ENCODE results near the gene PEX7.
"Not testable (repeated sequence)": the region's sequence is repeated elsewhere in the genome, so short reads cannot be mapped to it uniquely, and the experiment has no call there.

Gene PEX7

GRCh38 chr6:136904477-136904876 lies 82.1 kb downstream of the PEX7 start:
- DNase-seq = not testable (repeated sequence)

GRCh38 chr6:136914947-136915346 lies 92.6 kb downstream of the PEX7 start:
- DNase-seq = no peak

GRCh38 chr6:136918706-136919105 lies 96.3 kb downstream of the PEX7 start:
- DNase-seq = no peak

- no peak for DNase-seq
Measured at GRCh38 chr6:136920216-136920615, 97.8 kb downstream of the PEX7 start.

- DNase-seq = no peak
Measured at GRCh38 chr6:136920671-136921380, 98.4 kb downstream of the PEX7 start.

- DNase-seq = no peak
Measured at GRCh38 chr6:136921381-136921935, 99.1 kb downstream of the PEX7 start.

GRCh38 chr6:136921936-136922684 lies 99.7 kb downstream of the PEX7 start, which contains the start of gene SLC35D3:
Gene SLC35D3 (plus strand): TSS chr6:136922301. CDS start chr6:136922429, 128 bp downstream.
- no peak for DNase-seq

- no peak for DNase-seq
Measured at GRCh38 chr6:136922685-136923006, 100.3 kb downstream of the PEX7 start.

- DNase-seq = no peak
Measured at GRCh38 chr6:136923116-136923953, 100.9 kb downstream of the PEX7 start.

GRCh38 chr6:136923954-136924673 lies 101.7 kb downstream of the PEX7 start:
- DNase-seq = no peak

GRCh38 chr6:136926383-136926782 lies 104.0 kb downstream of the PEX7 start:
- DNase-seq = no peak

- DNase-seq = no peak
Measured at GRCh38 chr6:136927292-136927691, 104.9 kb downstream of the PEX7 start.

GRCh38 chr6:136930528-136930927 lies 108.1 kb downstream of the PEX7 start:
- no peak for DNase-seq

GRCh38 chr6:136932599-136932998 lies 110.2 kb downstream of the PEX7 start:
- no peak for DNase-seq

- DNase-seq = no peak
Measured at GRCh38 chr6:136945072-136945471, 122.7 kb downstream of the PEX7 start.

GRCh38 chr6:136945711-136946121 lies 123.3 kb downstream of the PEX7 start:
- no peak for DNase-seq

- no peak for DNase-seq
Measured at GRCh38 chr6:136947037-136947436, 124.6 kb downstream of the PEX7 start.

GRCh38 chr6:136949957-136950356 lies 127.6 kb downstream of the PEX7 start:
- not testable (repeated sequence) for DNase-seq

GRCh38 chr6:136950436-136951126 lies 128.2 kb downstream of the PEX7 start:
- no peak for DNase-seq

- no peak for DNase-seq
Measured at GRCh38 chr6:136952714-136953260, 130.4 kb downstream of the PEX7 start.

- DNase-seq = no peak
Measured at GRCh38 chr6:136955123-136955522, 132.7 kb downstream of the PEX7 start.

All from activated effector memory CD4-positive, alpha-beta T cell treated with Interleukin-2 at 50 U/mL for 16 hours (primary cell).